ENCODE measurements around the gene TPGS2.

TPGS2 gene

DNA sequence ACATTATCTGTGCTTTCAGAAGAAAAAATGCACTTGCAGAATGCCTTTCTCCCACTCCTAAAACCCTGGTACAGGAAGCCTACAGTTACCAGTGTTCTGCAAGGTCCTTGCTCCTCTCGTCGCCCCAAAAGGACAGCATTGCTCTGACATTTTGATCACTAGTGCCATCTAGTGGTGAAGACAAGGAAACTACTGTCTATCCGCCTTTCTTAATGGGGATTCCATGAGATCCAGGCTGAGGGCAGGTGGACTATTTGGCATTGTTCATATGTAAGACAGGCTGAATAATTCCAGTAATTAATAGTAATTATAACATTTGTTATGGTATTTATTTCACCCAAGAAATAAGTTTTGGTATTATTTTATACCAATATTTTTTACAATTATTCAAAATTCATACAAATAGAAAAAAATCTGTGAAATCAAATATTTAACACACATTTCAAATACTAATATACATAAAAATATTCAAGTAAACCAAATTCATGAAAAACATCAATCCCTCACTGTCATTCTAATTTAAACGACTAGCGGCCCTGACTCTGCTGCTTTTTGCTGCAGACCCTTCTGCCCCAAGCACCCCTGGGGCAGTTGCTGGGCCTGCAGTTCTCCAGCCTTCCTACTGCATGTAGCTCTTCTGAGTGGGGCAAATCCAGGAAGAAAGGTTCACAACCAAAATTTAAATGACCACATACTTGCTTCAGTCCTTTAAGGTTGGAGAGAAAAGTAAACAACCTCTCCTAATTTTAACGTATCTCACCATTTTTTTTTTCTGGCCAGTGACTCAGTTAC is 19.0 kb downstream of the TPGS2 start:
- Histone ChIP-seq H3K4me1 (ENCODE audit: insufficient read depth, low read length) (no peaks in the 10 kb centered on the region), H3K27me3 (ENCODE audit: insufficient read depth, low read length) (no peaks in the 10 kb centered on the region), H3K9ac (ENCODE audit: low read depth, low read length) (no peak overlapping the region), H3K27ac (ENCODE audit: low read depth, low read length) (no peak overlapping the region), H3K4me3 (ENCODE audit: low read length) (no peak overlapping the region), H3K36me3 (ENCODE audit: insufficient read depth, low read length) (peaks cover 69% of the 10 kb centered on the region), H3K9me3 (ENCODE audit: insufficient read depth, low read depth, low read length) (no peaks in the 10 kb centered on the region)
- WGBS, result 50% methylated on average over 6 of the region's 6 CpGs

GRCh38 chr18:36808681-36809080 is 20.1 kb downstream of the TPGS2 start:
- Histone ChIP-seq H3K27me3 (ENCODE audit: insufficient read depth, low read length) (no peaks in the 10 kb centered on the region), H3K9me3 (ENCODE audit: insufficient read depth, low read depth, low read length) (no peaks in the 10 kb centered on the region), H3K27ac (ENCODE audit: low read depth, low read length) (no peak overlapping the region), H3K36me3 (ENCODE audit: insufficient read depth, low read length) (peaks cover 69% of the 10 kb centered on the region), H3K4me3 (ENCODE audit: low read length) (no peak overlapping the region), H3K9ac (ENCODE audit: low read depth, low read length) (no peak overlapping the region), H3K4me1 (ENCODE audit: insufficient read depth, low read length) (no peaks in the 10 kb centered on the region)
- WGBS, result 95% methylated on average over 2 of the region's 2 CpGs

GRCh38 chr18:36805105-36805504 is 23.7 kb downstream of the TPGS2 start:
- Histone ChIP-seq H3K27me3 (ENCODE audit: insufficient read depth, low read length) (no peaks in the 10 kb centered on the region), H3K4me1 (ENCODE audit: insufficient read depth, low read length) (no peaks in the 10 kb centered on the region), H3K36me3 (ENCODE audit: insufficient read depth, low read length) (peaks cover 77% of the 10 kb centered on the region), H3K4me3 (ENCODE audit: low read length) (no peak overlapping the region), H3K9me3 (ENCODE audit: insufficient read depth, low read depth, low read length) (no peaks in the 10 kb centered on the region), H3K27ac (ENCODE audit: low read depth, low read length) (no peak overlapping the region), H3K9ac (ENCODE audit: low read depth, low read length) (no peak overlapping the region)
- WGBS, result 93% methylated on average over 2 of the region's 2 CpGs

- Histone ChIP-seq H3K4me1 (ENCODE audit: insufficient read depth, low read length) (peaks cover 5% of the 10 kb centered on the region; the same call in 1 of the 2 replicates), H3K27me3 (ENCODE audit: insufficient read depth, low read length) (no peaks in the 10 kb centered on the region), H3K27ac (ENCODE audit: low read depth, low read length) (no peak overlapping the region), H3K9me3 (ENCODE audit: insufficient read depth, low read depth, low read length) (no peaks in the 10 kb centered on the region), H3K4me3 (ENCODE audit: low read length) (no peak overlapping the region), H3K9ac (ENCODE audit: low read depth, low read length) (no peak overlapping the region), H3K36me3 (ENCODE audit: insufficient read depth, low read length) (peaks cover 89% of the 10 kb centered on the region)
- 85% methylated on average over 3 of the region's 3 CpGs for WGBS
These were observed 29.9 kb downstream of the TPGS2 start for GRCh38 chr18:36798738-36799473.

DNA sequence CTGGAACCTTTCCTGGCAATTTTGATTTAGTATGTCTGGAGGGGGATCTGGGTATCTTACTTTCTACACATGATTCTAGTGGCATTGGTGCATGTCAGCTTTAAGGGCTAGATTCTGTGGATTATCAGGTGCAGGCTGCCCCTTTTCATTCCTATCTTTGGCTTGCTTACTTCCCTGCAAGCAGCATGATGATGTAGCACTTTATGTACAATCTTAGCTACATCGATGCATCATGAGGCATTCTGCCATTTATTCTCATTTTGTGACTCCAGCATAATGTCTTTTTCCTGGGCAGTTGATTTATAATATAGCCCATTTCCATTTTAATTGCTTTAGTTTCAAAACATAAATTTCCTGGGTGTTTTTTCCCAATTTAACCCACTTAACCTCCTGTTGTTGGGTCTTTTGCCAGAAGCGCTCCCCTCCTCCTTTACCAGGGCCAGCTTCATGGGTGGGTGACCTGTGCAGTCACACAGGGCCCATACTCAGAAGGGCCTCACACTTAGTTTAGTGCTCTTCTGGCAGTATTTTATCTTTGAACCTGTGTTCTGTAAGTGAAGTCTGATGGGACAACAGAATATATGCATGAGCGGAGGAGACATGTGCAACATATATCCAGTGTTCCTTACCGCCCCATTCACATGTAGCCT is 36.0 kb downstream of the TPGS2 start:
- H3K4me3 ChIP-seq (ENCODE audit: low read length), result no peak overlapping the region
- H3K9me3 ChIP-seq (ENCODE audit: insufficient read depth, low read depth, low read length), result no peaks in the 10 kb centered on the region
- H3K36me3 ChIP-seq (ENCODE audit: insufficient read depth, low read length), result peaks cover 73% of the 10 kb centered on the region
- H3K4me1 ChIP-seq (ENCODE audit: insufficient read depth, low read length), result 0 out of 2 replicates have a peak, but pooled peaks cover 4% of the 10 kb centered on the region
- H3K27ac ChIP-seq (ENCODE audit: low read depth, low read length), result no peak overlapping the region
- H3K9ac ChIP-seq (ENCODE audit: low read depth, low read length), result no peak overlapping the region
- no peaks in the 10 kb centered on the region for H3K27me3 ChIP-seq (ENCODE audit: insufficient read depth, low read length)
- 97% methylated on average over 4 of the region's 4 CpGs for WGBS

- Histone ChIP-seq H3K9ac (ENCODE audit: low read depth, low read length) (no peak overlapping the region), H3K4me1 (ENCODE audit: insufficient read depth, low read length) (peaks cover 5% of the 10 kb centered on the region; the same call in 1 of the 2 replicates), H3K27me3 (ENCODE audit: insufficient read depth, low read length) (no peaks in the 10 kb centered on the region), H3K4me3 (ENCODE audit: low read length) (no peak overlapping the region), H3K27ac (ENCODE audit: low read depth, low read length) (no peak overlapping the region), H3K9me3 (ENCODE audit: insufficient read depth, low read depth, low read length) (no peaks in the 10 kb centered on the region), H3K36me3 (ENCODE audit: insufficient read depth, low read length) (peaks cover 18% of the 10 kb centered on the region)
- WGBS, result 94% methylated on average over 4 of the region's 4 CpGs
These were observed 42.1 kb downstream of the TPGS2 start for GRCh38 chr18:36786686-36787085.

- Histone ChIP-seq H3K4me3 (ENCODE audit: low read length) (no peak overlapping the region), H3K27ac (ENCODE audit: low read depth, low read length) (no peak overlapping the region), H3K27me3 (ENCODE audit: insufficient read depth, low read length) (no peaks in the 10 kb centered on the region), H3K36me3 (ENCODE audit: insufficient read depth, low read length) (0 out of 2 replicates have a peak, but pooled peaks cover 3% of the 10 kb centered on the region), H3K9ac (ENCODE audit: low read depth, low read length) (no peak overlapping the region), H3K4me1 (ENCODE audit: insufficient read depth, low read length) (peaks cover 5% of the 10 kb centered on the region; the same call in 1 of the 2 replicates), H3K9me3 (ENCODE audit: insufficient read depth, low read depth, low read length) (no peaks in the 10 kb centered on the region)
- WGBS, result 93% methylated on average over 5 of the region's 5 CpGs
These were observed 45.0 kb downstream of the TPGS2 start for GRCh38 chr18:36783792-36784191.

DNA sequence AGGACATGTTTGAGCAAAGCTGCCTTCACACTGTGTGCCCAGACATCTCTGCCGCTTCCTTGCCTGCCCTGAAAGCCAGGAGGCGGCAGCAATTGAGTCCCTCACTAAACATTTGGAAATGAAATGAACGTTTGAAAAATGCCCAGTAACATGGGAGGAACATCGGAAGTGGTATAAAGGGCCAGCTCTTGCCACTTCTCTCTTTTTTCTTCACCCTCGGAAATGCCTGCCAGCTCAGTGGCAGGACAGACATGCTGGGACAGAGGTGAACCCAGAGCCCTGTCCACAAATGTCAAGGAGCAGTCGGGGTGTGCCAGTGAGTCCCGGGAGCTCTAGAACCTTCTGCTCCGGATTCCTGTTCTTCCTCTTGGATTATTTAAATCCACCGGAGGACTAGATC is 46.1 kb downstream of the TPGS2 start:
- 92% methylated on average over 9 of the region's 9 CpGs for WGBS
- no peaks in the 10 kb centered on the region for H3K27me3 ChIP-seq (ENCODE audit: insufficient read depth, low read length)
- H3K27ac ChIP-seq (ENCODE audit: low read depth, low read length), result no peak overlapping the region
- no peak overlapping the region for H3K4me3 ChIP-seq (ENCODE audit: low read length)
- H3K9ac ChIP-seq (ENCODE audit: low read depth, low read length), result no peak overlapping the region
- peaks cover under 1% of the 10 kb centered on the region; the same call in 1 of the 2 replicates for H3K4me1 ChIP-seq (ENCODE audit: insufficient read depth, low read length)
- no peaks in the 10 kb centered on the region for H3K36me3 ChIP-seq (ENCODE audit: insufficient read depth, low read length)
- no peaks in the 10 kb centered on the region for H3K9me3 ChIP-seq (ENCODE audit: insufficient read depth, low read depth, low read length)

DNA sequence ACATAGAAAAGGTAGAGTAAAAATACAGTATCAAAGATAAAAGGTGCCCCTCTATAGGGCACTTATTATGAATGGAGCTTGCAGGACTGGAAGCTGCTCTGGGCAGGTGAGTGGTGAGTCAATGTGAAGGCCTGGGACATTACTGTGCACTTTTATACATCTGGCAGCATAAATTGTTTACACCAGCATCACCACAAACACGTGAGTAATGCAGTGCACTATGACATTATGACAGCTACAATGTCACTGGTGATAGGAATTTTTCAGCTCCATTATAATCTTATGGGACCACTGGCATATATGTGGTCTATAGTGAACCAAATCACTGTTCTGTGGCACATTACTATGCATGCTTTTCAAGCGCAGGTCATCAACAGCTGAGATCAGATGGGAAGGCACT is 48.1 kb downstream of the TPGS2 start:
- no peaks in the 10 kb centered on the region for H3K9me3 ChIP-seq (ENCODE audit: insufficient read depth, low read depth, low read length)
- 89% methylated on average over 2 of the region's 2 CpGs for WGBS
- no peaks in the 10 kb centered on the region for H3K27me3 ChIP-seq (ENCODE audit: insufficient read depth, low read length)
- H3K4me1 ChIP-seq (ENCODE audit: insufficient read depth, low read length), result no peaks in the 10 kb centered on the region
- H3K9ac ChIP-seq (ENCODE audit: low read depth, low read length), result no peak overlapping the region
- H3K4me3 ChIP-seq (ENCODE audit: low read length), result no peak overlapping the region
- no peaks in the 10 kb centered on the region for H3K36me3 ChIP-seq (ENCODE audit: insufficient read depth, low read length)
- H3K27ac ChIP-seq (ENCODE audit: low read depth, low read length), result no peak overlapping the region

GRCh38 chr18:36777566-36777965 is 51.2 kb downstream of the TPGS2 start:
- H3K9me3 ChIP-seq (ENCODE audit: insufficient read depth, low read depth, low read length), result no peaks in the 10 kb centered on the region
- H3K4me3 ChIP-seq (ENCODE audit: low read length), result no peak overlapping the region
- H3K36me3 ChIP-seq (ENCODE audit: insufficient read depth, low read length), result no peaks in the 10 kb centered on the region
- no peaks in the 10 kb centered on the region for H3K4me1 ChIP-seq (ENCODE audit: insufficient read depth, low read length)
- no peak overlapping the region for H3K27ac ChIP-seq (ENCODE audit: low read depth, low read length)
- WGBS, result no CpG with 5 or more reads among the region's 1 CpG
- no peak overlapping the region for H3K9ac ChIP-seq (ENCODE audit: low read depth, low read length)
- no peaks in the 10 kb centered on the region for H3K27me3 ChIP-seq (ENCODE audit: insufficient read depth, low read length)

DNA sequence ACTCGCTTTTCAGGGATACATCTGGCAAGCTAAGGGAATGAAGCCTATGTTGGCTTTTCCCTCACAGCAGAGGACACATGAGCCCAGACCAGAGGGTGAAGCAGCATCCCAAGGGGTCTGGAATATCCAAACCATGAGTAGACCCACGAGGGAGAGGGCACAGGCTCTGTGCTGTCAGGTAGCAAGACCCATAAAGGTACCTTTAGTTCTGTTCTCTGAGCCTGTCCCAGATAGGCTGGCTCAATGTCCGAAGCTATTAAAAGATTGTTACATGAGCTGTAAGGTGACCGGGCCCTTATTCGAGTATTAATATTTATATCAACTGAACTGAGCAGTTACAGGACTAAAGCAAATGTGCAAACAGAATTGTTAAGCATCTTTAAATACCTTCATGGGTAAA is 52.2 kb downstream of the TPGS2 start:
- no peak overlapping the region for H3K27ac ChIP-seq (ENCODE audit: low read depth, low read length)
- no peaks in the 10 kb centered on the region for H3K36me3 ChIP-seq (ENCODE audit: insufficient read depth, low read length)
- no peaks in the 10 kb centered on the region for H3K4me1 ChIP-seq (ENCODE audit: insufficient read depth, low read length)
- H3K9ac ChIP-seq (ENCODE audit: low read depth, low read length), result no peak overlapping the region
- H3K9me3 ChIP-seq (ENCODE audit: insufficient read depth, low read depth, low read length), result no peaks in the 10 kb centered on the region
- WGBS, result 95% methylated on average over 5 of the region's 5 CpGs
- H3K27me3 ChIP-seq (ENCODE audit: insufficient read depth, low read length), result no peaks in the 10 kb centered on the region
- H3K4me3 ChIP-seq (ENCODE audit: low read length), result no peak overlapping the region
